ENCODE results near the gene MAG. TPM values are rescaled to one million over a fixed set of nuclear protein-coding genes. Genes with fewer than 3 reads are reported as not detected.
A peak's percentile ranks its signal among the peaks of the same experiment; 100 is the strongest.

The MAG gene
- total and polyA plus RNA-seq, 2 of the 13 experiments (the other 11 are each of a cell fraction or from before 2014, with no cell fraction given): 0.20 to 1.3 TPM

DNA sequence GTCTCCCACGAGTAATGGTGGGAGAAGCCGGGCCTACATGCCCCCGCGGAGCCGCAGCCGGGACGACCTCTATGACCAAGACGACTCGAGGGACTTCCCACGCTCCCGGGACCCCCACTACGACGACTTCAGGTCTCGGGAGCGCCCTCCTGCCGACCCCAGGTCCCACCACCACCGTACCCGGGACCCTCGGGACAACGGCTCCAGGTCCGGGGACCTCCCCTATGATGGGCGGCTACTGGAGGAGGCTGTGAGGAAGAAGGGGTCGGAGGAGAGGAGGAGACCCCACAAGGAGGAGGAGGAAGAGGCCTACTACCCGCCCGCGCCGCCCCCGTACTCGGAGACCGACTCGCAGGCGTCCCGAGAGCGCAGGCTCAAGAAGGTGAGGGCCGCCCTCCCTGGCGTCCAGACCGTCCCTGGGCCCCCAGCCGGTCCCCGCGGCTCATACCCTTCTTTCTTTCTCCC lies 24.6 kb upstream of the MAG start (continued):
- TF ChIP-seq, protein P1, sequence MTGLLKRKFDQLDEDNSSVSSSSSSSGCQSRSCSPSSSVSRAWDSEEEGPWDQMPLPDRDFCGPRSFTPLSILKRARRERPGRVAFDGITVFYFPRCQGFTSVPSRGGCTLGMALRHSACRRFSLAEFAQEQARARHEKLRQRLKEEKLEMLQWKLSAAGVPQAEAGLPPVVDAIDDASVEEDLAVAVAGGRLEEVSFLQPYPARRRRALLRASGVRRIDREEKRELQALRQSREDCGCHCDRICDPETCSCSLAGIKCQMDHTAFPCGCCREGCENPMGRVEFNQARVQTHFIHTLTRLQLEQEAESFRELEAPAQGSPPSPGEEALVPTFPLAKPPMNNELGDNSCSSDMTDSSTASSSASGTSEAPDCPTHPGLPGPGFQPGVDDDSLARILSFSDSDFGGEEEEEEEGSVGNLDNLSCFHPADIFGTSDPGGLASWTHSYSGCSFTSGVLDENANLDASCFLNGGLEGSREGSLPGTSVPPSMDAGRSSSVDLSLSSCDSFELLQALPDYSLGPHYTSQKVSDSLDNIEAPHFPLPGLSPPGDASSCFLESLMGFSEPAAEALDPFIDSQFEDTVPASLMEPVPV (CRISPR knock-in tag; IDR thresholded peaks at IDR 0.05): 0 out of 2 replicates have a peak, but pooled peaks have one; percentile 51
- TF ChIP-seq ZNF816 (CRISPR knock-in tag; IDR thresholded peaks at IDR 0.05; ENCODE audit: borderline replicate concordance) (no peak), TBX2 (CRISPR knock-in tag; IDR thresholded peaks at IDR 0.05; ENCODE audit: borderline replicate concordance) (no peak), MXD4 (CRISPR knock-in tag; IDR thresholded peaks at IDR 0.05) (no peak), ZNF564 (CRISPR knock-in tag; IDR thresholded peaks at IDR 0.05) (no peak), ZBTB1 (CRISPR knock-in tag; IDR thresholded peaks at IDR 0.05; ENCODE audit: borderline replicate concordance) (no peak), ZSCAN22 (CRISPR knock-in tag; IDR thresholded peaks at IDR 0.05) (no peak), JUND (CRISPR knock-in tag; IDR thresholded peaks at IDR 0.05) (no peak), GATAD1 (CRISPR knock-in tag; IDR thresholded peaks at IDR 0.05) (no peak), PITX1 (CRISPR knock-in tag; IDR thresholded peaks at IDR 0.05) (no peak), ZNF234 (CRISPR knock-in tag; conservative IDR thresholded peaks at IDR 0.05) (no peak)
- TF ChIP-seq, protein P2, sequence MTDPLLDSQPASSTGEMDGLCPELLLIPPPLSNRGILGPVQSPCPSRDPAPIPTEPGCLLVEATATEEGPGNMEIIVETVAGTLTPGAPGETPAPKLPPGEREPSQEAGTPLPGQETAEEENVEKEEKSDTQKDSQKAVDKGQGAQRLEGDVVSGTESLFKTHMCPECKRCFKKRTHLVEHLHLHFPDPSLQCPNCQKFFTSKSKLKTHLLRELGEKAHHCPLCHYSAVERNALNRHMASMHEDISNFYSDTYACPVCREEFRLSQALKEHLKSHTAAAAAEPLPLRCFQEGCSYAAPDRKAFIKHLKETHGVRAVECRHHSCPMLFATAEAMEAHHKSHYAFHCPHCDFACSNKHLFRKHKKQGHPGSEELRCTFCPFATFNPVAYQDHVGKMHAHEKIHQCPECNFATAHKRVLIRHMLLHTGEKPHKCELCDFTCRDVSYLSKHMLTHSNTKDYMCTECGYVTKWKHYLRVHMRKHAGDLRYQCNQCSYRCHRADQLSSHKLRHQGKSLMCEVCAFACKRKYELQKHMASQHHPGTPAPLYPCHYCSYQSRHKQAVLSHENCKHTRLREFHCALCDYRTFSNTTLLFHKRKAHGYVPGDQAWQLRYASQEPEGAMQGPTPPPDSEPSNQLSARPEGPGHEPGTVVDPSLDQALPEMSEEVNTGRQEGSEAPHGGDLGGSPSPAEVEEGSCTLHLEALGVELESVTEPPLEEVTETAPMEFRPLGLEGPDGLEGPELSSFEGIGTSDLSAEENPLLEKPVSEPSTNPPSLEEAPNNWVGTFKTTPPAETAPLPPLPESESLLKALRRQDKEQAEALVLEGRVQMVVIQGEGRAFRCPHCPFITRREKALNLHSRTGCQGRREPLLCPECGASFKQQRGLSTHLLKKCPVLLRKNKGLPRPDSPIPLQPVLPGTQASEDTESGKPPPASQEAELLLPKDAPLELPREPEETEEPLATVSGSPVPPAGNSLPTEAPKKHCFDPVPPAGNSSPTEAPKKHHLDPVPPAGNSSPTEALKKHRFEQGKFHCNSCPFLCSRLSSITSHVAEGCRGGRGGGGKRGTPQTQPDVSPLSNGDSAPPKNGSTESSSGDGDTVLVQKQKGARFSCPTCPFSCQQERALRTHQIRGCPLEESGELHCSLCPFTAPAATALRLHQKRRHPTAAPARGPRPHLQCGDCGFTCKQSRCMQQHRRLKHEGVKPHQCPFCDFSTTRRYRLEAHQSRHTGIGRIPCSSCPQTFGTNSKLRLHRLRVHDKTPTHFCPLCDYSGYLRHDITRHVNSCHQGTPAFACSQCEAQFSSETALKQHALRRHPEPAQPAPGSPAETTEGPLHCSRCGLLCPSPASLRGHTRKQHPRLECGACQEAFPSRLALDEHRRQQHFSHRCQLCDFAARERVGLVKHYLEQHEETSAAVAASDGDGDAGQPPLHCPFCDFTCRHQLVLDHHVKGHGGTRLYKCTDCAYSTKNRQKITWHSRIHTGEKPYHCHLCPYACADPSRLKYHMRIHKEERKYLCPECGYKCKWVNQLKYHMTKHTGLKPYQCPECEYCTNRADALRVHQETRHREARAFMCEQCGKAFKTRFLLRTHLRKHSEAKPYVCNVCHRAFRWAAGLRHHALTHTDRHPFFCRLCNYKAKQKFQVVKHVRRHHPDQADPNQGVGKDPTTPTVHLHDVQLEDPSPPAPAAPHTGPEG (CRISPR knock-in tag; IDR thresholded peaks at IDR 0.05): no peak
- TF ChIP-seq, protein P3, sequence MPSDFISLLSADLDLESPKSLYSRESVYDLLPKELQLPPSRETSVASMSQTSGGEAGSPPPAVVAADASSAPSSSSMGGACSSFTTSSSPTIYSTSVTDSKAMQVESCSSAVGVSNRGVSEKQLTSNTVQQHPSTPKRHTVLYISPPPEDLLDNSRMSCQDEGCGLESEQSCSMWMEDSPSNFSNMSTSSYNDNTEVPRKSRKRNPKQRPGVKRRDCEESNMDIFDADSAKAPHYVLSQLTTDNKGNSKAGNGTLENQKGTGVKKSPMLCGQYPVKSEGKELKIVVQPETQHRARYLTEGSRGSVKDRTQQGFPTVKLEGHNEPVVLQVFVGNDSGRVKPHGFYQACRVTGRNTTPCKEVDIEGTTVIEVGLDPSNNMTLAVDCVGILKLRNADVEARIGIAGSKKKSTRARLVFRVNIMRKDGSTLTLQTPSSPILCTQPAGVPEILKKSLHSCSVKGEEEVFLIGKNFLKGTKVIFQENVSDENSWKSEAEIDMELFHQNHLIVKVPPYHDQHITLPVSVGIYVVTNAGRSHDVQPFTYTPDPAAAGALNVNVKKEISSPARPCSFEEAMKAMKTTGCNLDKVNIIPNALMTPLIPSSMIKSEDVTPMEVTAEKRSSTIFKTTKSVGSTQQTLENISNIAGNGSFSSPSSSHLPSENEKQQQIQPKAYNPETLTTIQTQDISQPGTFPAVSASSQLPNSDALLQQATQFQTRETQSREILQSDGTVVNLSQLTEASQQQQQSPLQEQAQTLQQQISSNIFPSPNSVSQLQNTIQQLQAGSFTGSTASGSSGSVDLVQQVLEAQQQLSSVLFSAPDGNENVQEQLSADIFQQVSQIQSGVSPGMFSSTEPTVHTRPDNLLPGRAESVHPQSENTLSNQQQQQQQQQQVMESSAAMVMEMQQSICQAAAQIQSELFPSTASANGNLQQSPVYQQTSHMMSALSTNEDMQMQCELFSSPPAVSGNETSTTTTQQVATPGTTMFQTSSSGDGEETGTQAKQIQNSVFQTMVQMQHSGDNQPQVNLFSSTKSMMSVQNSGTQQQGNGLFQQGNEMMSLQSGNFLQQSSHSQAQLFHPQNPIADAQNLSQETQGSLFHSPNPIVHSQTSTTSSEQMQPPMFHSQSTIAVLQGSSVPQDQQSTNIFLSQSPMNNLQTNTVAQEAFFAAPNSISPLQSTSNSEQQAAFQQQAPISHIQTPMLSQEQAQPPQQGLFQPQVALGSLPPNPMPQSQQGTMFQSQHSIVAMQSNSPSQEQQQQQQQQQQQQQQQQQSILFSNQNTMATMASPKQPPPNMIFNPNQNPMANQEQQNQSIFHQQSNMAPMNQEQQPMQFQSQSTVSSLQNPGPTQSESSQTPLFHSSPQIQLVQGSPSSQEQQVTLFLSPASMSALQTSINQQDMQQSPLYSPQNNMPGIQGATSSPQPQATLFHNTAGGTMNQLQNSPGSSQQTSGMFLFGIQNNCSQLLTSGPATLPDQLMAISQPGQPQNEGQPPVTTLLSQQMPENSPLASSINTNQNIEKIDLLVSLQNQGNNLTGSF (CRISPR knock-in tag; IDR thresholded peaks at IDR 0.05): no peak
- TF ChIP-seq, protein P4, sequence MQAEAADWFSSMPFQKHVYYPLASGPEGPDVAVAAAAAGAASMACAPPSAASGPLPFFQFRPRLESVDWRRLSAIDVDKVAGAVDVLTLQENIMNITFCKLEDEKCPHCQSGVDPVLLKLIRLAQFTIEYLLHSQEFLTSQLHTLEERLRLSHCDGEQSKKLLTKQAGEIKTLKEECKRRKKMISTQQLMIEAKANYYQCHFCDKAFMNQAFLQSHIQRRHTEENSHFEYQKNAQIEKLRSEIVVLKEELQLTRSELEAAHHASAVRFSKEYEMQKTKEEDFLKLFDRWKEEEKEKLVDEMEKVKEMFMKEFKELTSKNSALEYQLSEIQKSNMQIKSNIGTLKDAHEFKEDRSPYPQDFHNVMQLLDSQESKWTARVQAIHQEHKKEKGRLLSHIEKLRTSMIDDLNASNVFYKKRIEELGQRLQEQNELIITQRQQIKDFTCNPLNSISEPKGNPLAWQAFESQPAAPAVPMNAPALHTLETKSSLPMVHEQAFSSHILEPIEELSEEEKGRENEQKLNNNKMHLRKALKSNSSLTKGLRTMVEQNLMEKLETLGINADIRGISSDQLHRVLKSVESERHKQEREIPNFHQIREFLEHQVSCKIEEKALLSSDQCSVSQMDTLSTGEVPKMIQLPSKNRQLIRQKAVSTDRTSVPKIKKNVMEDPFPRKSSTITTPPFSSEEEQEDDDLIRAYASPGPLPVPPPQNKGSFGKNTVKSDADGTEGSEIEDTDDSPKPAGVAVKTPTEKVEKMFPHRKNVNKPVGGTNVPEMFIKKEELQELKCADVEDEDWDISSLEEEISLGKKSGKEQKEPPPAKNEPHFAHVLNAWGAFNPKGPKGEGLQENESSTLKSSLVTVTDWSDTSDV (CRISPR knock-in tag; IDR thresholded peaks at IDR 0.05): no peak
